Heart left ventricle (tissue), 16 donors: Measurements from ENCODE around the gene MAT2A. TPM values are rescaled to one million over a fixed set of nuclear protein-coding genes. Genes with fewer than 3 reads are reported as not detected.

ENCODE experiments used
- ATAC-seq, 4 donors: fragments of 200-7000 bp; cut with Tn5 transposase; one replicate each; pipeline ENCODE4 v1.9.1; 2020 to 2022; ENCODE audit warnings: moderate library complexity in 4 of 4, mild to moderate bottlenecking in 3 of 4, moderate number of reproducible peaks in 1 of 4
- DNase-seq, 5 donors: peaks; one replicate each; pipeline ENCODE4 v3.0.0-alpha.2; 2020
- H3K27ac ChIP-seq, 12 donors: fragments of 200-600 bp; sonication (generic) in 4 of 12; one replicate each; pipeline versions ENCODE4 v1.5.0 to v1.8.0; 2016 to 2022; ENCODE audit warnings: mild to moderate bottlenecking in 2 of 12
- H3K27me3 ChIP-seq, 9 donors: fragments of 200-600 bp; sonication (generic) in 2 of 9; one replicate each; pipeline versions ENCODE4 v1.5.1 to v1.8.0; 2016 to 2022; ENCODE audit warnings: mild to moderate bottlenecking in 3 of 9
- H3K36me3 ChIP-seq, 9 donors: fragments of 200-600 bp; sonication (generic) in 2 of 9; one replicate each; pipeline versions ENCODE4 v1.5.0 to v1.8.0; 2018 to 2022; ENCODE audit warnings: mild to moderate bottlenecking in 2 of 9
- H3K4me1 ChIP-seq, 12 donors: fragments of 200-600 bp; sonication (generic) in 4 of 12; one replicate each; pipeline versions ENCODE4 v1.5.0 to v1.8.0; 2016 to 2022; ENCODE audit warnings: mild to moderate bottlenecking in 3 of 12
- H3K4me3 ChIP-seq, 12 donors: fragments of 200-600 bp; sonication (generic) in 4 of 12; one replicate each; pipeline versions ENCODE4 v1.5.0 to v1.8.0; 2017 to 2022; ENCODE audit warnings: mild to moderate bottlenecking in 9 of 12, moderate library complexity in 4 of 12
- H3K9me3 ChIP-seq, 12 donors: fragments of 200-600 bp; sonication (generic) in 4 of 12; one replicate each; pipeline versions ENCODE4 v1.5.0 to v1.8.0; 2016 to 2022; ENCODE audit warnings: mild to moderate bottlenecking in 1 of 12
- POLR2A ChIP-seq, 2 donors: fragments of 450-650 bp; IDR thresholded peaks; one replicate each; pipeline ENCODE4 v1.6.1; 2017; ENCODE audit warnings: antibody characterized with exemption in 2 of 2, mild to moderate bottlenecking in 2 of 2, moderate library complexity in 2 of 2
- WGBS, 4 donors: extraction: QIAGEN DNeasy Blood & Tissue Kit in 2 of 4; methylation state at CpG; one replicate each; pipeline versions ENCODE4 v1.1.5 to v1.1.7; 2013 to 2018; 5-methylcytosine and 5-hydroxymethylcytosine counted together
- intact Hi-C, 10 donors: fragments of 100-400 bp; cut with DNase I; formaldehyde crosslinking; loops; one replicate each; pipeline versions ENCODE4 v1.11.1 to v1.14.2; 2022
- polyA plus RNA-seq, 2 donors: library from polyadenylated mRNA; stranded (reverse); fragments of 200-250 nt; gene quantifications; one replicate each; pipeline ENCODE4 v1.2.3, GENCODE V29; 2013
- total RNA-seq, 9 donors: library from RNA; depleted of rRNA in 2 of 9; stranded (reverse); fragments of >200 nt in 2 of 9; fragmentation: NEBNext Ultra II Directional in 3 of 9; extraction: Animal tissue kit (Norgen Biotek cat#: 25700) in 3 of 9; gene quantifications; one replicate each; pipeline versions ENCODE4 v1.1.0 to v1.2.4, GENCODE V29; 2016 to 2023
- TF ChIP-seq, protein P1 (sequence below), 12 donors: fragments of 200-600 bp; sonication (generic) in 4 of 12; IDR thresholded peaks; one replicate each; pipeline versions ENCODE4 v1.5.0 to v1.8.0; 2018 to 2022; ENCODE audit warnings: antibody characterized with exemption in 12 of 12, mild to moderate bottlenecking in 5 of 12
- donor health status: ischemic (EF 13 %, LVEDD 7.1; RV severe dilation, severe dysfunction).
- donor health status: healthy with polysubstance abuse.
- donor health status: DM: no; HTN: yes; CAD: no.
- donor health status: DM: no; HTN: no; CAD: no.
- donor health status: ischemic (EF 25% LVEDD 6.9; RV normal size, moderate dysfunction).
- donor health status: ischemic (EF 25% LVEDD 5.7; RV mildly dilated, moderate dysfunction).
- donor health status: healthy.
- donor health status: DM: yes; HTN: yes; CAD: no.
- donor health status: ischemic (EF 35%, LVEDD 5.7; RV mildly dilated, moderate dysfunction).
- donor health status: nonischemic (EF 11% LVEDD 7.7; RV severe dilation, severe dysfunction).
- donor health status: DM: yes; HTN: yes; CAD: no.
- donor health status: PGD.
- donor health status: ischemic (EF 29% LVEDD 5.4; RV normal size, mild dysfunction).
- donor health status: nonischemic (EF 23%, LVEDD 6.1; RV moderate dilation, normal function).

MAT2A gene
- total and polyA plus RNA-seq, 11 donors = 66.0 to 218 (median 128) TPM

DNA sequence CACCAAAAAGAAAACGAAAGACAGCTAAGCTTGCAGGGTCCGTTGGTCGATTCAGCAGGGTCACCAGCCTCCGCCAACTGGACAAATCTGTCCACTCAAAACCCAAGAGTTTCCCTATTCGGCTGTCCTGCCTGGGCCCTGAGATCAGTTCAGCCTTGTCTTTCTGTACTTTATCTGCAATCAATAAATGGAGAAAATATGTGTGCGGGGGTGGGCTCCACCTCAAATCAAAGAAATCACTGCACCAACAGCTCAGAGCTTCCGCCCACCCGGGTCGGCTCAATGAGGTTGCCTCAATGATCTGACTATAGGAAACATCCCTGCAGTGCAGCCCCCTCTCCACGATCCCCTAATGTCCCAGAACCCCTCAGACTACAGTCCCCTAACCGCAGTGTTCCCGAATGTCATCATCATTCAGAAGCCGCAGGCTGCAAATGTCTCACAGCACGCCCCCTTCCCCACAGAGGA is 21.9 kb downstream of the MAT2A start:
- ATAC-seq = peak in 3 of 4 donors; percentile 1 to 24 (median 3)
- Histone ChIP-seq H3K27ac (peak overlapping the region; percentile 56 to 96 (median 89)), H3K36me3 (peaks cover 0 to 37% (median 26%) of the 10 kb centered on the region in 9 donors)

DNA sequence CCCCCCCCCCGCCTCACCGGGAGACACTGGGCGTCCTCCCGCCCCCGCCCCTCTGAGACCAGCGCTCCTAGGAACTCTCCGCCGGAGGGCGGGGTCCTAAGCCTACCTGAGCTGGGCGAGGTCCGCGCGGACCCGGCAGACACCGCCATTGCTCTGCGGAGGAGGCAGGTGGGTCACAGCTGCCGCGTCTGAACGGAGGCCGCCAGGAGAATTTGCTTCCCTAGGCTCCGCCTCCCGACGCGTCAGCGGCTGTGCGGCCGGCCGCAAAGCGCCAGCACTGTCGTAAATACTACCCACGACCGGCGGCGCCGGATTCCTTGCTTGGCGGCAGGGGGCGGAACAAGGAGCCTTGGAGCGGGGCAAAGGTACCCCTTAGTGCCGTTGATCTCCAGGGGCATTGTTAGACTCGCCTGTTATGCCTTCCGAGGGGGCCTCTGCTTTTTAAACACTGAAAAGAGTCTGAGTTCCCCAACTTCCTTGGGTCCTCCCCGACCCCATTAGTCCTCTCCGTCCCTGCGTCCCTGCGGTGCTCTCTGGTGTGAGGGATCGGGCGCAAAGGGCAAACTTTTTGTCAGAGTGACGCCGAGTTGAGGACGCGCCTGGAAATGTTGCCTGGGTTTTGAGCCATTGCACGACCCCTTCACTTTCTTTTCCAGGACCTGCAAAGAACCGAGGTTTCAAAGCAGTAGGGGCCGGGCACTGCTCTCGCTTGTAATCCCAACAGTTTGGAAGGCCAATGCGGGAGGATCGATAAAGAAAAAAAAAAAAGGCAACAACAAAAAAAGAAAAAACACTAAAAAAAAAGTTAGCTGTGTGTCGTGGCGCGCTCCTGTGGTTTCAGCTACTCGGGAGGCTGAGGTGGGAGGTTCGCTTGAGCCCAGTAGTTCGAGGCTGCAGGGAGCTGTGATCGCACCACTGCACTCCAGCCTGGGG is 22.6 kb downstream of the MAT2A start, which contains the start of gene GGCX:
Gene GGCX (minus strand): TSS at position 214 of the 933 bp plus-strand sequence. CDS start 65 bp downstream, at position 149.
- intact Hi-C loops = loop anchor here in 8 of 10 donors (1.0 to 5.0 kb wide), 6 partner anchors 23 to 56 kb away; partner anchors contain the start of genes TMEM150A (in 3 of the 8), USP39 (in 3 of the 8), C2orf68 (in 2 of the 8) and MAT2A (in 1 of the 8)
- peaks cover 0 to 32% (median 14%) of the 10 kb centered on the region in 12 donors for H3K4me1 ChIP-seq
- TF ChIP-seq, protein P1, sequence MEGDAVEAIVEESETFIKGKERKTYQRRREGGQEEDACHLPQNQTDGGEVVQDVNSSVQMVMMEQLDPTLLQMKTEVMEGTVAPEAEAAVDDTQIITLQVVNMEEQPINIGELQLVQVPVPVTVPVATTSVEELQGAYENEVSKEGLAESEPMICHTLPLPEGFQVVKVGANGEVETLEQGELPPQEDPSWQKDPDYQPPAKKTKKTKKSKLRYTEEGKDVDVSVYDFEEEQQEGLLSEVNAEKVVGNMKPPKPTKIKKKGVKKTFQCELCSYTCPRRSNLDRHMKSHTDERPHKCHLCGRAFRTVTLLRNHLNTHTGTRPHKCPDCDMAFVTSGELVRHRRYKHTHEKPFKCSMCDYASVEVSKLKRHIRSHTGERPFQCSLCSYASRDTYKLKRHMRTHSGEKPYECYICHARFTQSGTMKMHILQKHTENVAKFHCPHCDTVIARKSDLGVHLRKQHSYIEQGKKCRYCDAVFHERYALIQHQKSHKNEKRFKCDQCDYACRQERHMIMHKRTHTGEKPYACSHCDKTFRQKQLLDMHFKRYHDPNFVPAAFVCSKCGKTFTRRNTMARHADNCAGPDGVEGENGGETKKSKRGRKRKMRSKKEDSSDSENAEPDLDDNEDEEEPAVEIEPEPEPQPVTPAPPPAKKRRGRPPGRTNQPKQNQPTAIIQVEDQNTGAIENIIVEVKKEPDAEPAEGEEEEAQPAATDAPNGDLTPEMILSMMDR (IDR thresholded peaks at IDR 0.05) = peak in 6 of 12 donors; percentile 12 to 62 (median 30)
- peak in 1 of 2 donors; percentile 91 for TF ChIP-seq POLR2A (IDR thresholded peaks at IDR 0.05)
- H3K36me3 ChIP-seq = peaks cover 0 to 30% (median 23%) of the 10 kb centered on the region in 9 donors
- peak within 1 kb of the TSS; percentile 56 to 96 (median 89) for H3K27ac ChIP-seq
- no peaks in the 10 kb centered on the region for H3K27me3 ChIP-seq
- no peaks in the 10 kb centered on the region for H3K9me3 ChIP-seq
- DNase-seq (peak; percentile 96 to 98 (median 97)), ATAC-seq (peak; percentile 95 to 97 (median 96))
- peak within 1 kb of the TSS; percentile 62 to 93 (median 79) for H3K4me3 ChIP-seq
- WGBS, 4 donors = 4 to 9% (median 6%) methylated on average over 32 to 64 of the region's 64 CpGs

More for the DNA sequence above, 21.9 kb downstream of the MAT2A start:
- no peak for TF ChIP-seq POLR2A (IDR thresholded peaks at IDR 0.05)
- TF ChIP-seq, protein P1 (IDR thresholded peaks at IDR 0.05) = no peak
- intact Hi-C loops = loop anchor here in 8 of 10 donors (1.0 to 5.0 kb wide), 6 partner anchors 22 to 56 kb away; partner anchors contain the start of genes TMEM150A (in 3 of the 8), USP39 (in 3 of the 8), C2orf68 (in 2 of the 8) and MAT2A (in 1 of the 8)
- Histone ChIP-seq H3K27me3 (no peaks in the 10 kb centered on the region), H3K4me1 (peaks cover 0 to 32% (median 14%) of the 10 kb centered on the region in 12 donors), H3K4me3 (peak overlapping the region; percentile 62 to 93 (median 79)), H3K9me3 (no peaks in the 10 kb centered on the region)
- WGBS, 4 donors = 3 to 4% (median 3%) methylated on average over 12 to 14 of the region's 14 CpGs
- DNase-seq = no peak

DNA sequence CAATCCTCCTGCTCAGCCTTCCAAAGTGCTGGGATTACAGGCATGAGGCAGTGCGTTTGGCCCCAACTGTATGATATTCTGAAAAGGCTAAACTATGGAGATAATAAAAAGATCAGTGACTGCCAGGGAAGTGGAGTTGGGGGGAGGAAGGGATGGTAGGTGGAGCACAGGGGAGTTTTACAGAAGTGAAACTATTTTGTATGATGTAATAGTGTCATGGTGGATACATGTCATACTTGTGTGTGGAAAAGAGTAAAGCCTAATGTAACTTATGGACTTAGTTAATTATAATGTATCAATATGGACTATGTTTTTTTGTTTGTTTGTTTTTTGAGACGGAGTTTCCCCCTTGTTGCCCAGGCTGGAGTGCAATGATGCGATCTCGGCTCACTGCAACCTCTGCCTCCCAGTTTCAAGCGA is 25.2 kb downstream of the MAT2A start:
- no peaks in the 10 kb centered on the region for H3K9me3 ChIP-seq
- no peak for DNase-seq
- peaks cover 0 to 30% (median 14%) of the 10 kb centered on the region in 12 donors for H3K4me1 ChIP-seq
- peaks cover 0 to 6% (median 1%) of the 10 kb centered on the region in 9 donors for H3K36me3 ChIP-seq
- peak overlapping the region in 1 of 12 donors; percentile 79 for H3K27ac ChIP-seq
- no peaks in the 10 kb centered on the region for H3K27me3 ChIP-seq
- intact Hi-C loops = loop anchor here in 6 of 10 donors (5.0 kb wide), 3 partner anchors 38 to 53 kb away; partner anchors contain the start of genes C2orf68 (in 2 of the 6), TMEM150A (in 2 of the 6) and USP39 (in 2 of the 6)
- 86 to 89% (median 87%) methylated on average over 5 of the region's 5 CpGs for WGBS, 4 donors
- ATAC-seq = no peak
- TF ChIP-seq POLR2A (IDR thresholded peaks at IDR 0.05) = no peak
- TF ChIP-seq, protein P1 (IDR thresholded peaks at IDR 0.05) = no peak
- no peak overlapping the region for H3K4me3 ChIP-seq
